ENCODE data around the gene MAP10. TPM values are rescaled to one million over a fixed set of nuclear protein-coding genes. Genes with fewer than 3 reads are reported as not detected.

The MAP10 gene
- total and polyA plus RNA-seq, 2 experiments from 2014 or later: 2.9 to 3.3 TPM

DNA sequence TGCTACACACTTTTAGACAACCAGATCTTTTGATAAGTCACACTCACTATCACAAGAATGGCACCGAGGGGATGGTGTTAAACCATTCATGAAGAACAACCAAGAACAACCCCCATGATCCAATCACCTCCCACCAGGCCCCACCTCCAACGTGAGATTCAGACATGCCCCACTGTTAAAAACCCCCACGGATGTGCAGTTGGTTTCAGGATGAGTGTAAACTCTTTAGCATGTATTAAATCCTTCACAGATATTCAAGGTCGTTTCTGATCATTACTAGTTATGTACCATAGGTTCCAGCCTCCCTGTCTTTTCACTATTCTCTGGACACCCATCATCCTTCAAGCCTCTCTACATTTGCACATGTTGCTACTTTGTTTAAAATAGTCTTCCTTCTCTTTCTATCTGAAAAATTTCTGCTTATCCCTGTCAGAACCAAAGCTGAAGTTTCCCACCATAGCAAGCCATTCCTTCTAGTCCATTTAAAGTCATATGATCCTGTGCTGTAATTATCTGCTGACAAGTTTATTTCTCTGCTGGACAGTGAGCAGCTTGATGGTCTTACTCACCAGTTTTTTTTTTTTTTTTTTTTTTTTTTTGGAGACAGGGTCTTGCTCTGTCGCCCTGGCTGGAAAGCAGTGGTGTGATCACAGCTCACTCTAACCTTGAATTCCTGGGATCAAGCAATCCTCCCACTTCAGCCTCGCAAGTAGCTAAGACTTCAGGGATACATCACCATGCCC, 36.8 kb downstream of the MAP10 start:
- H3K4me2 ChIP-seq: no peak overlapping the region
- no peak overlapping the region for H3K4me3 ChIP-seq
- no peaks in the 10 kb centered on the region for H3K79me2 ChIP-seq (replicated peaks; ENCODE audit: insufficient read depth)
- H3K4me1 Mint-ChIP-seq: 0 out of 3 replicates have a peak, but pooled peaks cover 2% of the 10 kb centered on the region
- no peaks in the 10 kb centered on the region for H3K36me3 ChIP-seq (ENCODE audit: insufficient read depth)
- peaks cover 7% of the 10 kb centered on the region; the same call in 2 of the 3 replicates for H3K36me3 Mint-ChIP-seq (ENCODE audit: low read depth)
- H3K9me3 Mint-ChIP-seq: peaks cover 29% of the 10 kb centered on the region
- DNase-seq (ENCODE audit: low spot score): no peak
- H3K27ac ChIP-seq (ENCODE audit: low read depth): no peak overlapping the region
- H3F3A ChIP-seq (replicated peaks; ENCODE audit: low read depth): no peaks in the 10 kb centered on the region
- ATAC-seq: no peak
- no peak overlapping the region for H2AFZ ChIP-seq
- TF ChIP-seq NANOG (IDR thresholded peaks at IDR 0.05; ENCODE audit: borderline replicate concordance) (no peak), POLR2AphosphoS5 (IDR thresholded peaks at IDR 0.05; ENCODE audit: low read depth) (no peak), CREB1 (CRISPR knock-in tag; IDR thresholded peaks at IDR 0.05; ENCODE audit: low read depth) (no peak), JUNB (IDR thresholded peaks at IDR 0.05; ENCODE audit: unreplicated experiment) (no peak), EZH2 (IDR thresholded peaks at IDR 0.05; ENCODE audit: low read depth, unreplicated experiment) (no peak), ZNF331 (CRISPR knock-in tag; IDR thresholded peaks at IDR 0.05; ENCODE audit: low read depth) (no peak), STAT1 (IDR thresholded peaks at IDR 0.05; ENCODE audit: unreplicated experiment) (no peak), CTCF (conservative IDR thresholded peaks at IDR 0.05; ENCODE audit: low read depth in 2 of 2) (no peak), EZH2phosphoT487 (IDR thresholded peaks at IDR 0.05; ENCODE audit: unreplicated experiment) (no peak), ZNF114 (CRISPR knock-in tag; IDR thresholded peaks at IDR 0.05) (no peak)
- TF ChIP-seq, protein P1, sequence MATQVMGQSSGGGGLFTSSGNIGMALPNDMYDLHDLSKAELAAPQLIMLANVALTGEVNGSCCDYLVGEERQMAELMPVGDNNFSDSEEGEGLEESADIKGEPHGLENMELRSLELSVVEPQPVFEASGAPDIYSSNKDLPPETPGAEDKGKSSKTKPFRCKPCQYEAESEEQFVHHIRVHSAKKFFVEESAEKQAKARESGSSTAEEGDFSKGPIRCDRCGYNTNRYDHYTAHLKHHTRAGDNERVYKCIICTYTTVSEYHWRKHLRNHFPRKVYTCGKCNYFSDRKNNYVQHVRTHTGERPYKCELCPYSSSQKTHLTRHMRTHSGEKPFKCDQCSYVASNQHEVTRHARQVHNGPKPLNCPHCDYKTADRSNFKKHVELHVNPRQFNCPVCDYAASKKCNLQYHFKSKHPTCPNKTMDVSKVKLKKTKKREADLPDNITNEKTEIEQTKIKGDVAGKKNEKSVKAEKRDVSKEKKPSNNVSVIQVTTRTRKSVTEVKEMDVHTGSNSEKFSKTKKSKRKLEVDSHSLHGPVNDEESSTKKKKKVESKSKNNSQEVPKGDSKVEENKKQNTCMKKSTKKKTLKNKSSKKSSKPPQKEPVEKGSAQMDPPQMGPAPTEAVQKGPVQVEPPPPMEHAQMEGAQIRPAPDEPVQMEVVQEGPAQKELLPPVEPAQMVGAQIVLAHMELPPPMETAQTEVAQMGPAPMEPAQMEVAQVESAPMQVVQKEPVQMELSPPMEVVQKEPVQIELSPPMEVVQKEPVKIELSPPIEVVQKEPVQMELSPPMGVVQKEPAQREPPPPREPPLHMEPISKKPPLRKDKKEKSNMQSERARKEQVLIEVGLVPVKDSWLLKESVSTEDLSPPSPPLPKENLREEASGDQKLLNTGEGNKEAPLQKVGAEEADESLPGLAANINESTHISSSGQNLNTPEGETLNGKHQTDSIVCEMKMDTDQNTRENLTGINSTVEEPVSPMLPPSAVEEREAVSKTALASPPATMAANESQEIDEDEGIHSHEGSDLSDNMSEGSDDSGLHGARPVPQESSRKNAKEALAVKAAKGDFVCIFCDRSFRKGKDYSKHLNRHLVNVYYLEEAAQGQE (IDR thresholded peaks at IDR 0.05; ENCODE audit: unreplicated experiment): no peak
- TF ChIP-seq, protein P2, sequence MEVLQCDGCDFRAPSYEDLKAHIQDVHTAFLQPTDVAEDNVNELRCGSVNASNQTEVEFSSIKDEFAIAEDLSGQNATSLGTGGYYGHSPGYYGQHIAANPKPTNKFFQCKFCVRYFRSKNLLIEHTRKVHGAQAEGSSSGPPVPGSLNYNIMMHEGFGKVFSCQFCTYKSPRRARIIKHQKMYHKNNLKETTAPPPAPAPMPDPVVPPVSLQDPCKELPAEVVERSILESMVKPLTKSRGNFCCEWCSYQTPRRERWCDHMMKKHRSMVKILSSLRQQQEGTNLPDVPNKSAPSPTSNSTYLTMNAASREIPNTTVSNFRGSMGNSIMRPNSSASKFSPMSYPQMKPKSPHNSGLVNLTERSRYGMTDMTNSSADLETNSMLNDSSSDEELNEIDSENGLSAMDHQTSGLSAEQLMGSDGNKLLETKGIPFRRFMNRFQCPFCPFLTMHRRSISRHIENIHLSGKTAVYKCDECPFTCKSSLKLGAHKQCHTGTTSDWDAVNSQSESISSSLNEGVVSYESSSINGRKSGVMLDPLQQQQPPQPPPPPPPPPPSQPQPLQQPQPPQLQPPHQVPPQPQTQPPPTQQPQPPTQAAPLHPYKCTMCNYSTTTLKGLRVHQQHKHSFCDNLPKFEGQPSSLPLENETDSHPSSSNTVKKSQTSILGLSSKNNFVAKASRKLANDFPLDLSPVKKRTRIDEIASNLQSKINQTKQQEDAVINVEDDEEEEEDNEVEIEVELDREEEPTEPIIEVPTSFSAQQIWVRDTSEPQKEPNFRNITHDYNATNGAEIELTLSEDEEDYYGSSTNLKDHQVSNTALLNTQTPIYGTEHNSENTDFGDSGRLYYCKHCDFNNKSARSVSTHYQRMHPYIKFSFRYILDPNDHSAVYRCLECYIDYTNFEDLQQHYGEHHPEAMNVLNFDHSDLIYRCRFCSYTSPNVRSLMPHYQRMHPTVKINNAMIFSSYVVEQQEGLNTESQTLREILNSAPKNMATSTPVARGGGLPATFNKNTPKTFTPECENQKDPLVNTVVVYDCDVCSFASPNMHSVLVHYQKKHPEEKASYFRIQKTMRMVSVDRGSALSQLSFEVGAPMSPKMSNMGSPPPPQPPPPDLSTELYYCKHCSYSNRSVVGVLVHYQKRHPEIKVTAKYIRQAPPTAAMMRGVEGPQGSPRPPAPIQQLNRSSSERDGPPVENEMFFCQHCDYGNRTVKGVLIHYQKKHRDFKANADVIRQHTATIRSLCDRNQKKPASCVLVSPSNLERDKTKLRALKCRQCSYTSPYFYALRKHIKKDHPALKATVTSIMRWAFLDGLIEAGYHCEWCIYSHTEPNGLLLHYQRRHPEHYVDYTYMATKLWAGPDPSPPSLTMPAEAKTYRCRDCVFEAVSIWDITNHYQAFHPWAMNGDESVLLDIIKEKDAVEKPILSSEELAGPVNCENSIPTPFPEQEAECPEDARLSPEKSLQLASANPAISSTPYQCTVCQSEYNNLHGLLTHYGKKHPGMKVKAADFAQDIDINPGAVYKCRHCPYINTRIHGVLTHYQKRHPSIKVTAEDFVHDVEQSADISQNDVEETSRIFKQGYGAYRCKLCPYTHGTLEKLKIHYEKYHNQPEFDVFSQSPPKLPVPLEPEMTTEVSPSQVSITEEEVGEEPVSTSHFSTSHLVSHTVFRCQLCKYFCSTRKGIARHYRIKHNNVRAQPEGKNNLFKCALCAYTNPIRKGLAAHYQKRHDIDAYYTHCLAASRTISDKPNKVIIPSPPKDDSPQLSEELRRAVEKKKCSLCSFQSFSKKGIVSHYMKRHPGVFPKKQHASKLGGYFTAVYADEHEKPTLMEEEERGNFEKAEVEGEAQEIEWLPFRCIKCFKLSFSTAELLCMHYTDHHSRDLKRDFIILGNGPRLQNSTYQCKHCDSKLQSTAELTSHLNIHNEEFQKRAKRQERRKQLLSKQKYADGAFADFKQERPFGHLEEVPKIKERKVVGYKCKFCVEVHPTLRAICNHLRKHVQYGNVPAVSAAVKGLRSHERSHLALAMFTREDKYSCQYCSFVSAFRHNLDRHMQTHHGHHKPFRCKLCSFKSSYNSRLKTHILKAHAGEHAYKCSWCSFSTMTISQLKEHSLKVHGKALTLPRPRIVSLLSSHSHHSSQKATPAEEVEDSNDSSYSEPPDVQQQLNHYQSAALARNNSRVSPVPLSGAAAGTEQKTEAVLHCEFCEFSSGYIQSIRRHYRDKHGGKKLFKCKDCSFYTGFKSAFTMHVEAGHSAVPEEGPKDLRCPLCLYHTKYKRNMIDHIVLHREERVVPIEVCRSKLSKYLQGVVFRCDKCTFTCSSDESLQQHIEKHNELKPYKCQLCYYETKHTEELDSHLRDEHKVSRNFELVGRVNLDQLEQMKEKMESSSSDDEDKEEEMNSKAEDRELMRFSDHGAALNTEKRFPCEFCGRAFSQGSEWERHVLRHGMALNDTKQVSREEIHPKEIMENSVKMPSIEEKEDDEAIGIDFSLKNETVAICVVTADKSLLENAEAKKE (CRISPR knock-in tag; IDR thresholded peaks at IDR 0.05): no peak
- TF ChIP-seq, protein P3, sequence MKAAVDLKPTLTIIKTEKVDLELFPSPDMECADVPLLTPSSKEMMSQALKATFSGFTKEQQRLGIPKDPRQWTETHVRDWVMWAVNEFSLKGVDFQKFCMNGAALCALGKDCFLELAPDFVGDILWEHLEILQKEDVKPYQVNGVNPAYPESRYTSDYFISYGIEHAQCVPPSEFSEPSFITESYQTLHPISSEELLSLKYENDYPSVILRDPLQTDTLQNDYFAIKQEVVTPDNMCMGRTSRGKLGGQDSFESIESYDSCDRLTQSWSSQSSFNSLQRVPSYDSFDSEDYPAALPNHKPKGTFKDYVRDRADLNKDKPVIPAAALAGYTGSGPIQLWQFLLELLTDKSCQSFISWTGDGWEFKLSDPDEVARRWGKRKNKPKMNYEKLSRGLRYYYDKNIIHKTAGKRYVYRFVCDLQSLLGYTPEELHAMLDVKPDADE (IDR thresholded peaks at IDR 0.05): no peak
- H3K4me3 Mint-ChIP-seq: no peak overlapping the region
- H3K27me3 ChIP-seq (ENCODE audit: insufficient read depth): no peaks in the 10 kb centered on the region
- peaks cover 1% of the 10 kb centered on the region for H3K27me3 Mint-ChIP-seq (ENCODE audit: insufficient read depth, low read depth, poor library complexity)
- H3K27ac Mint-ChIP-seq: no peak overlapping the region
- H3K4me1 ChIP-seq (ENCODE audit: insufficient read depth): no peaks in the 10 kb centered on the region
- no peaks in the 10 kb centered on the region for H4K20me1 ChIP-seq (replicated peaks; ENCODE audit: insufficient read depth)
- H3K9me2 ChIP-seq (ENCODE audit: insufficient read depth): no peaks in the 10 kb centered on the region

All from GM23338 (cell line).